Activated T-cell treated with anti-CD3 and anti-CD28 coated beads, Interleukin-2, amount 50 U/mL, for 1 hour (primary cell): ENCODE data around the gene TTC39C.

ENCODE experiments used
- DNase-seq: peaks from one replicate; pipeline ENCODE4 v3.0.0-alpha.2; 2020

Gene TTC39C

GRCh38 chr18:24089515-24090337 is 75.2 kb downstream of the TTC39C start:
- no peak for DNase-seq

GRCh38 chr18:24090876-24091275 is 76.3 kb downstream of the TTC39C start:
- no peak for DNase-seq

- DNase-seq, result no peak
These were observed 80.0 kb downstream of the TTC39C start for GRCh38 chr18:24094561-24094960.

GRCh38 chr18:24095976-24096375 is 81.4 kb downstream of the TTC39C start:
- DNase-seq, result no peak

GRCh38 chr18:24103320-24104021 is 88.9 kb downstream of the TTC39C start:
- DNase-seq, result no peak

GRCh38 chr18:24104486-24104885 is 89.9 kb downstream of the TTC39C start:
- no peak for DNase-seq

- no peak for DNase-seq
These were observed 94.1 kb downstream of the TTC39C start for GRCh38 chr18:24108641-24109040.

GRCh38 chr18:24111936-24112335 is 97.4 kb downstream of the TTC39C start:
- DNase-seq, result no peak

- DNase-seq, result no peak
These were observed 97.9 kb downstream of the TTC39C start for GRCh38 chr18:24112464-24112863.

- DNase-seq, result no peak
These were observed 98.5 kb downstream of the TTC39C start for GRCh38 chr18:24112874-24113615.

- no peak for DNase-seq
These were observed 100.5 kb downstream of the TTC39C start for GRCh38 chr18:24114924-24115549.

- no peak for DNase-seq
These were observed 101.1 kb downstream of the TTC39C start for GRCh38 chr18:24115628-24116027.

- peak; percentile 77 for DNase-seq
These were observed 104.4 kb downstream of the TTC39C start for GRCh38 chr18:24118750-24119577.

- DNase-seq, result no peak
These were observed 106.1 kb downstream of the TTC39C start for GRCh38 chr18:24120676-24121075.

GRCh38 chr18:24121625-24122024 is 107.1 kb downstream of the TTC39C start:
- no peak for DNase-seq

GRCh38 chr18:24126155-24126961 is 111.8 kb downstream of the TTC39C start:
- no peak for DNase-seq

- DNase-seq, result no peak
These were observed 113.2 kb downstream of the TTC39C start for GRCh38 chr18:24127735-24128134.

GRCh38 chr18:24128700-24129099 is 114.1 kb downstream of the TTC39C start:
- no peak for DNase-seq

GRCh38 chr18:24130494-24130893 is 115.9 kb downstream of the TTC39C start:
- no peak for DNase-seq

- no peak for DNase-seq
These were observed 122.4 kb downstream of the TTC39C start for GRCh38 chr18:24136967-24137373.

GRCh38 chr18:24138409-24138788 is 123.8 kb downstream of the TTC39C start:
- no peak for DNase-seq
